ENCODE data around the gene ARHGAP44.
"Not testable (repeated sequence)": the region's sequence is repeated elsewhere in the genome, so short reads cannot be mapped to it uniquely, and the experiment has no call there.

Gene ARHGAP44

GRCh38 chr17:12966413-12966812 lies 177.1 kb downstream of the ARHGAP44 start:
- H3K36me3 Mint-ChIP-seq (ENCODE audit: low read depth), result no peaks in the 10 kb centered on the region
- no peaks in the 10 kb centered on the region for H3K4me1 Mint-ChIP-seq
- H3K27me3 Mint-ChIP-seq (ENCODE audit: low read depth), result peaks cover 8% of the 10 kb centered on the region
- TF ChIP-seq CTCF (IDR thresholded peaks at IDR 0.05; ENCODE audit: unreplicated experiment in 3 of 3), result no peak
- peaks cover under 1% of the 10 kb centered on the region for H3K9me3 Mint-ChIP-seq
- no peak overlapping the region for H3K27ac Mint-ChIP-seq
- H3K4me3 Mint-ChIP-seq, result no peak overlapping the region

GRCh38 chr17:12967962-12968361 lies 178.7 kb downstream of the ARHGAP44 start:
- H3K27me3 Mint-ChIP-seq (ENCODE audit: low read depth), result peaks cover 8% of the 10 kb centered on the region
- no peak for TF ChIP-seq CTCF (IDR thresholded peaks at IDR 0.05; ENCODE audit: unreplicated experiment in 3 of 3)
- H3K4me3 Mint-ChIP-seq, result no peak overlapping the region
- H3K4me1 Mint-ChIP-seq, result no peaks in the 10 kb centered on the region
- peaks cover 3% of the 10 kb centered on the region for H3K9me3 Mint-ChIP-seq
- no peak overlapping the region for H3K27ac Mint-ChIP-seq
- no peaks in the 10 kb centered on the region for H3K36me3 Mint-ChIP-seq (ENCODE audit: low read depth)

- H3K36me3 Mint-ChIP-seq (ENCODE audit: low read depth), result no peaks in the 10 kb centered on the region
- H3K4me1 Mint-ChIP-seq, result peaks cover 10% of the 10 kb centered on the region
- TF ChIP-seq CTCF (IDR thresholded peaks at IDR 0.05; ENCODE audit: unreplicated experiment in 3 of 3), result no peak
- H3K9me3 Mint-ChIP-seq, result peaks cover 3% of the 10 kb centered on the region
- H3K27me3 Mint-ChIP-seq (ENCODE audit: low read depth), result peaks cover 33% of the 10 kb centered on the region
- peak overlapping the region in 1 of 3 experiments; percentile 60 for H3K27ac Mint-ChIP-seq
- peak overlapping the region; percentile 74 to 81 (median 76) for H3K4me3 Mint-ChIP-seq
These were observed 184.3 kb downstream of the ARHGAP44 start for GRCh38 chr17:12973496-12974004.

GRCh38 chr17:12974005-12974531 lies 184.8 kb downstream of the ARHGAP44 start:
- Mint-ChIP-seq H3K4me1 (peaks cover 10% of the 10 kb centered on the region), H3K36me3 (ENCODE audit: low read depth) (no peaks in the 10 kb centered on the region), H3K4me3 (peak overlapping the region; percentile 77 to 87 (median 80)), H3K27me3 (ENCODE audit: low read depth) (peaks cover 33% of the 10 kb centered on the region), H3K9me3 (peaks cover 3% of the 10 kb centered on the region), H3K27ac (peak overlapping the region in 1 of 3 experiments; percentile 49)
- no peak for TF ChIP-seq CTCF (IDR thresholded peaks at IDR 0.05; ENCODE audit: unreplicated experiment in 3 of 3)

- H3K4me3 Mint-ChIP-seq, result no peak overlapping the region
- H3K27ac Mint-ChIP-seq, result no peak overlapping the region
- H3K9me3 Mint-ChIP-seq, result no peaks in the 10 kb centered on the region
- peaks cover 10% of the 10 kb centered on the region for H3K4me1 Mint-ChIP-seq
- no peaks in the 10 kb centered on the region for H3K36me3 Mint-ChIP-seq (ENCODE audit: low read depth)
- H3K27me3 Mint-ChIP-seq (ENCODE audit: low read depth), result peaks cover 25% of the 10 kb centered on the region
- no peak for TF ChIP-seq CTCF (IDR thresholded peaks at IDR 0.05; ENCODE audit: unreplicated experiment in 3 of 3)
These were observed 187.9 kb downstream of the ARHGAP44 start for GRCh38 chr17:12977008-12977751.

GRCh38 chr17:12978787-12979186 lies 189.5 kb downstream of the ARHGAP44 start:
- not testable (repeated sequence) for H3K4me1 Mint-ChIP-seq; H3K9me3 Mint-ChIP-seq; H3K36me3 Mint-ChIP-seq (ENCODE audit: low read depth); H3K27ac Mint-ChIP-seq; H3K4me3 Mint-ChIP-seq
- peaks cover 19% of the 10 kb centered on the region for H3K27me3 Mint-ChIP-seq (ENCODE audit: low read depth)

Measured in nephron (organoid).